ENCODE measurements around the gene SPINK6. TPM values are rescaled to one million over a fixed set of nuclear protein-coding genes. Genes with fewer than 3 reads are reported as not detected.

SPINK6 gene
- total and polyA plus RNA-seq, 4 donors = 0.25 TPM; not detected in 3

- peak; percentile 83 for ATAC-seq (ENCODE audit: insufficient read depth, low FRiP score)
- Histone ChIP-seq H3K9me3 (ENCODE audit: control insufficient read depth in 4 of 4, insufficient read depth in 3 of 4, low read length in 3 of 4) (no peaks in the 10 kb centered on the region), H3K4me3 (no peak overlapping the region), H3K9ac (ENCODE audit: insufficient read depth in 1 of 2, low read length in 2 of 2) (no peak overlapping the region), H3K27ac (ENCODE audit: low read depth in 1 of 2, low read length in 1 of 2) (no peak overlapping the region), H3K36me3 (ENCODE audit: control insufficient read depth in 4 of 4, insufficient read depth in 4 of 4, low read length in 4 of 4) (no peaks in the 10 kb centered on the region), H3K27me3 (ENCODE audit: control insufficient read depth in 3 of 3, insufficient read depth in 3 of 3, low read length in 2 of 3) (peaks cover 0 to 3% (median 0%) of the 10 kb centered on the region in 3 donors), H3K4me1 (ENCODE audit: control insufficient read depth in 5 of 5, insufficient read depth in 5 of 5, low read length in 5 of 5) (no peaks in the 10 kb centered on the region)
- TF ChIP-seq, protein P1, sequence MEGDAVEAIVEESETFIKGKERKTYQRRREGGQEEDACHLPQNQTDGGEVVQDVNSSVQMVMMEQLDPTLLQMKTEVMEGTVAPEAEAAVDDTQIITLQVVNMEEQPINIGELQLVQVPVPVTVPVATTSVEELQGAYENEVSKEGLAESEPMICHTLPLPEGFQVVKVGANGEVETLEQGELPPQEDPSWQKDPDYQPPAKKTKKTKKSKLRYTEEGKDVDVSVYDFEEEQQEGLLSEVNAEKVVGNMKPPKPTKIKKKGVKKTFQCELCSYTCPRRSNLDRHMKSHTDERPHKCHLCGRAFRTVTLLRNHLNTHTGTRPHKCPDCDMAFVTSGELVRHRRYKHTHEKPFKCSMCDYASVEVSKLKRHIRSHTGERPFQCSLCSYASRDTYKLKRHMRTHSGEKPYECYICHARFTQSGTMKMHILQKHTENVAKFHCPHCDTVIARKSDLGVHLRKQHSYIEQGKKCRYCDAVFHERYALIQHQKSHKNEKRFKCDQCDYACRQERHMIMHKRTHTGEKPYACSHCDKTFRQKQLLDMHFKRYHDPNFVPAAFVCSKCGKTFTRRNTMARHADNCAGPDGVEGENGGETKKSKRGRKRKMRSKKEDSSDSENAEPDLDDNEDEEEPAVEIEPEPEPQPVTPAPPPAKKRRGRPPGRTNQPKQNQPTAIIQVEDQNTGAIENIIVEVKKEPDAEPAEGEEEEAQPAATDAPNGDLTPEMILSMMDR (IDR thresholded peaks at IDR 0.05; ENCODE audit: control extremely low read depth, extremely low read depth) = no peak
- DNase-seq = peak in 1 of 3 donors; percentile 11
- WGBS, 2 donors = 38 to 49% methylated on average over 3 of the region's 3 CpGs
These were observed 16.4 kb upstream of the SPINK6 start for GRCh38 chr5:148186248-148187003.

DNA sequence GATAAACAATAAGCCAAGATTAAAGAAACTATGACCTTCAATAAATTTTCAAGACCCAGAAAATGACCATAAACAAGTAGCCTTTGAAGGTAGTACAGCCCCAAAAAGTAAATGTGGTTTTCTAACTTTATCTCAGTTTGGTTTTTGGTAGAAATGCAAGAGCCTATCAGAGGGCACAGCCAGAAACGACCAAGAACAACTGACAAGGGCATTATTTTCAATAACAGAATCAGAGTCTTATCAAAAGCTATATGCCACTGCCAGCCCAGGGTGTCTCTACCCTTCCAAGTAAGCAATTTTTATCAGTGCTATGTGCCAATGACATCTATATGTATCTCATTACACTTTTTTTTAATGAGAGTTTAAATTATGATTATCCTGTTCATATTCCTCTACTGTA is 11.8 kb upstream of the SPINK6 start:
- no peaks in the 10 kb centered on the region for H3K36me3 ChIP-seq (ENCODE audit: control insufficient read depth in 4 of 4, insufficient read depth in 4 of 4, low read length in 4 of 4)
- ATAC-seq (ENCODE audit: insufficient read depth, low FRiP score) (no peak), DNase-seq (no peak)
- TF ChIP-seq, protein P1 (IDR thresholded peaks at IDR 0.05; ENCODE audit: control extremely low read depth, extremely low read depth) = no peak
- WGBS, 2 donors = 66 to 73% methylated on average over 1 of the region's 1 CpG
- no peaks in the 10 kb centered on the region for H3K9me3 ChIP-seq (ENCODE audit: control insufficient read depth in 4 of 4, insufficient read depth in 3 of 4, low read length in 3 of 4)
- no peak overlapping the region for H3K9ac ChIP-seq (ENCODE audit: insufficient read depth in 1 of 2, low read length in 2 of 2)
- peaks cover 0 to 3% (median 0%) of the 10 kb centered on the region in 3 donors for H3K27me3 ChIP-seq (ENCODE audit: control insufficient read depth in 3 of 3, insufficient read depth in 3 of 3, low read length in 2 of 3)
- no peak overlapping the region for H3K4me3 ChIP-seq
- H3K27ac ChIP-seq (ENCODE audit: low read depth in 1 of 2, low read length in 1 of 2) = no peak overlapping the region
- H3K4me1 ChIP-seq (ENCODE audit: control insufficient read depth in 5 of 5, insufficient read depth in 5 of 5, low read length in 5 of 5) = no peaks in the 10 kb centered on the region

GRCh38 chr5:148193202-148193601 is 9.6 kb upstream of the SPINK6 start:
- no peaks in the 10 kb centered on the region for H3K9me3 ChIP-seq (ENCODE audit: control insufficient read depth in 4 of 4, insufficient read depth in 3 of 4, low read length in 3 of 4)
- peaks cover 0 to 2% (median 0%) of the 10 kb centered on the region in 3 donors for H3K27me3 ChIP-seq (ENCODE audit: control insufficient read depth in 3 of 3, insufficient read depth in 3 of 3, low read length in 2 of 3)
- ATAC-seq (ENCODE audit: insufficient read depth, low FRiP score) = no peak
- no peak overlapping the region for H3K4me3 ChIP-seq
- no peak for DNase-seq
- no peak overlapping the region for H3K9ac ChIP-seq (ENCODE audit: insufficient read depth in 1 of 2, low read length in 2 of 2)
- TF ChIP-seq, protein P1 (IDR thresholded peaks at IDR 0.05; ENCODE audit: control extremely low read depth, extremely low read depth) = no peak
- H3K27ac ChIP-seq (ENCODE audit: low read depth in 1 of 2, low read length in 1 of 2) = no peak overlapping the region
- 94 to 97% methylated on average over 1 of the region's 1 CpG for WGBS, 2 donors
- H3K36me3 ChIP-seq (ENCODE audit: control insufficient read depth in 4 of 4, insufficient read depth in 4 of 4, low read length in 4 of 4) = no peaks in the 10 kb centered on the region
- no peaks in the 10 kb centered on the region for H3K4me1 ChIP-seq (ENCODE audit: control insufficient read depth in 5 of 5, insufficient read depth in 5 of 5, low read length in 5 of 5)

Data from lung (tissue), 12 donors.